ENCODE measurements around the gene MRM3.

DNA sequence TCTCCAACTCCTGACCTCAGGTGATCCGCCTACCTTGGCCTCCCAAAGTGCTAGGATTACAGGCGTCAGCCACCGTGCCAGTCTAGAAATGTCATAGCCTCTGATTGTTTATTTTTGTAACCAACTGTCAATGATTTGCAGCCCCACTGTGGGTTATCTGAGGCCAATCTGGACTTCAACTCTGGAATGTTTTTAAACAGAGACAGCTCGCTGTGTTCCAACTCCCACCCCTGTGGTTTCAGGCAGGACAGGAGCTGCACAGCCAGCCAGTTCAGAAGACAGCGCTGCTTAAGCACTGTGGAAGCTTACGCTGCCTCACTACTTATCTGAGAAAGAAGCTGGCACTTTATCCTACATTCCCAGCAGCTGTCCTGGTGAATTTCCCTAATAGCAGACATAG is 19.5 kb downstream of the MRM3 start:
- no peak for TF ChIP-seq POLR2AphosphoS5 (IDR thresholded peaks at IDR 0.05)
- TF ChIP-seq, protein P1, sequence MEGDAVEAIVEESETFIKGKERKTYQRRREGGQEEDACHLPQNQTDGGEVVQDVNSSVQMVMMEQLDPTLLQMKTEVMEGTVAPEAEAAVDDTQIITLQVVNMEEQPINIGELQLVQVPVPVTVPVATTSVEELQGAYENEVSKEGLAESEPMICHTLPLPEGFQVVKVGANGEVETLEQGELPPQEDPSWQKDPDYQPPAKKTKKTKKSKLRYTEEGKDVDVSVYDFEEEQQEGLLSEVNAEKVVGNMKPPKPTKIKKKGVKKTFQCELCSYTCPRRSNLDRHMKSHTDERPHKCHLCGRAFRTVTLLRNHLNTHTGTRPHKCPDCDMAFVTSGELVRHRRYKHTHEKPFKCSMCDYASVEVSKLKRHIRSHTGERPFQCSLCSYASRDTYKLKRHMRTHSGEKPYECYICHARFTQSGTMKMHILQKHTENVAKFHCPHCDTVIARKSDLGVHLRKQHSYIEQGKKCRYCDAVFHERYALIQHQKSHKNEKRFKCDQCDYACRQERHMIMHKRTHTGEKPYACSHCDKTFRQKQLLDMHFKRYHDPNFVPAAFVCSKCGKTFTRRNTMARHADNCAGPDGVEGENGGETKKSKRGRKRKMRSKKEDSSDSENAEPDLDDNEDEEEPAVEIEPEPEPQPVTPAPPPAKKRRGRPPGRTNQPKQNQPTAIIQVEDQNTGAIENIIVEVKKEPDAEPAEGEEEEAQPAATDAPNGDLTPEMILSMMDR (IDR thresholded peaks at IDR 0.05) = no peak

Data from transverse colon (tissue), 4 donors.